ENCODE results near the gene PLCD3.

DNA sequence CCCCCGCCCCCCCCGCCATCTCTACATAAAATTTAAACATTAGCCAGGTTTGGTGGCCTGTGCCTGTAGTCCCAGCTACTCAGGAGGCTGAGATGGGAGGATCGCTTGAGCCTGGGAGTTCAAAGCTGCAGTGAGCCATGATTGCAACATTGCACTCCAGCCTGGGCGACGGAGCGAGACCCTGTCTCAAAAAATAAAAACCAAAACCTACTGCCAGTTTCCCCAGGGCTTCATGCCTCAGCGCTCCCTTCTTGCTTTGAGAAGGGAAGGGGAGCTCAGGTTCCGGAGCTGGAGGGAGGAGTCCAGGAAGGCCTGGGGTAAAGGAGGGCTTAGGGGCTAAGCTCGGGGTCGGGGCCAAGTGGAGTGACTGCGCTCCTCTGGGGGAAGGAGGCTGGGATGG, 20.5 kb downstream of the PLCD3 start:
- TF ChIP-seq POLR2AphosphoS5 (IDR thresholded peaks at IDR 0.05) = no peak
- TF ChIP-seq, protein P1, sequence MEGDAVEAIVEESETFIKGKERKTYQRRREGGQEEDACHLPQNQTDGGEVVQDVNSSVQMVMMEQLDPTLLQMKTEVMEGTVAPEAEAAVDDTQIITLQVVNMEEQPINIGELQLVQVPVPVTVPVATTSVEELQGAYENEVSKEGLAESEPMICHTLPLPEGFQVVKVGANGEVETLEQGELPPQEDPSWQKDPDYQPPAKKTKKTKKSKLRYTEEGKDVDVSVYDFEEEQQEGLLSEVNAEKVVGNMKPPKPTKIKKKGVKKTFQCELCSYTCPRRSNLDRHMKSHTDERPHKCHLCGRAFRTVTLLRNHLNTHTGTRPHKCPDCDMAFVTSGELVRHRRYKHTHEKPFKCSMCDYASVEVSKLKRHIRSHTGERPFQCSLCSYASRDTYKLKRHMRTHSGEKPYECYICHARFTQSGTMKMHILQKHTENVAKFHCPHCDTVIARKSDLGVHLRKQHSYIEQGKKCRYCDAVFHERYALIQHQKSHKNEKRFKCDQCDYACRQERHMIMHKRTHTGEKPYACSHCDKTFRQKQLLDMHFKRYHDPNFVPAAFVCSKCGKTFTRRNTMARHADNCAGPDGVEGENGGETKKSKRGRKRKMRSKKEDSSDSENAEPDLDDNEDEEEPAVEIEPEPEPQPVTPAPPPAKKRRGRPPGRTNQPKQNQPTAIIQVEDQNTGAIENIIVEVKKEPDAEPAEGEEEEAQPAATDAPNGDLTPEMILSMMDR (IDR thresholded peaks at IDR 0.05 in 8 of 11, conservative IDR thresholded peaks at IDR 0.05 in 3 of 11) = no peak
- no peak for TF ChIP-seq POLR2A (IDR thresholded peaks at IDR 0.05)
